CD4-positive, alpha-beta T cell (primary cell): ENCODE measurements around the gene SEMA4D. TPM values are rescaled to one million over a fixed set of nuclear protein-coding genes. Genes with fewer than 3 reads are reported as not detected.

Experiments
- ATAC-seq: fragments of 200-7000 bp; cut with Tn5 transposase; one replicate; pipeline ENCODE4 v1.10.0; 2022; ENCODE audit warnings: mild to moderate bottlenecking; ENCODE audit not compliant: poor library complexity
- CTCF ChIA-PET: fragments of 350-600 bp; sonication (Branson Sonifier 250); formaldehyde crosslinking; loops from one replicate; lab custom pipeline; 2021; ENCODE audit warnings: antibody characterized with exemption, inconsistent platforms; lab: Charles Lee
- POLR2A ChIA-PET: fragments of 350-600 bp; sonication (Branson Sonifier 250); formaldehyde crosslinking; loops from one replicate; lab custom pipeline; 2021; ENCODE audit warnings: antibody characterized with exemption, inconsistent platforms; lab: Charles Lee
- DNase-seq, 14 experiments: peaks; one replicate each; pipeline ENCODE4 v3.0.0-alpha.2; 2013 to 2020; ENCODE audit warnings: mixed read lengths in 2 of 14
- H3K27ac ChIP-seq, 2 donors: one replicate each; pipeline versions ENCODE4 v1.5.1 to v1.7.0; 2013; ENCODE audit warnings: low read length in 2 of 2, low read depth in 1 of 2, mild to moderate bottlenecking in 1 of 2
- H3K27me3 ChIP-seq, 2 experiments: 1 replicate in 1 of 2; 2 replicates in 1 of 2; pipeline versions ENCODE4 v1.6.1 to v1.7.0; 2013; ENCODE audit warnings: low read length in 2 of 2, control low read depth in 1 of 2, mild to moderate bottlenecking in 1 of 2, moderate library complexity in 1 of 2; ENCODE audit not compliant: insufficient read depth in 2 of 2, control insufficient read depth in 1 of 2
- H3K36me3 ChIP-seq: one replicate; pipeline ENCODE4 v1.6.1; 2013; ENCODE audit warnings: low read length, control low read depth; ENCODE audit not compliant: insufficient read depth
- H3K4me1 ChIP-seq: one replicate; pipeline ENCODE4 v1.6.1; 2013; ENCODE audit warnings: low read length, control low read depth; ENCODE audit not compliant: insufficient read depth
- H3K4me3 ChIP-seq: one replicate; pipeline ENCODE4 v1.5.1; 2013; ENCODE audit warnings: mild to moderate bottlenecking, low read length, moderate library complexity
- H3K9me3 ChIP-seq, 2 experiments: 1 replicate in 1 of 2; 2 replicates in 1 of 2; pipeline versions ENCODE4 v1.6.1 to v1.7.0; 2013; ENCODE audit warnings: low read length in 2 of 2, mild to moderate bottlenecking in 2 of 2, control low read depth in 1 of 2, moderate library complexity in 1 of 2; ENCODE audit not compliant: control insufficient read depth in 1 of 2, insufficient read depth in 1 of 2
- H3K27ac Mint-ChIP-seq: one replicate; pipeline ENCODE4 v1.8.0; 2020; ENCODE audit warnings: mixed read lengths
- H3K27me3 Mint-ChIP-seq: one replicate; pipeline ENCODE4 v1.8.0; 2021; ENCODE audit warnings: mixed read lengths
- H3K36me3 Mint-ChIP-seq: one replicate; pipeline ENCODE4 v1.8.0; 2021; ENCODE audit warnings: low read depth, mixed read lengths
- H3K4me1 Mint-ChIP-seq: one replicate; pipeline ENCODE4 v1.8.0; 2021; ENCODE audit warnings: low read depth, mixed read lengths
- H3K4me3 Mint-ChIP-seq: one replicate; pipeline ENCODE4 v1.8.0; 2020; ENCODE audit warnings: mild to moderate bottlenecking, mixed read lengths
- H3K9me3 Mint-ChIP-seq: one replicate; pipeline ENCODE4 v1.8.0; 2020; ENCODE audit warnings: mixed read lengths
- intact Hi-C, 2 experiments: fragments of 100-400 bp; cut with DNase I in 1 of 2; cut with micrococcal nuclease in 1 of 2; formaldehyde crosslinking; loops; one replicate each; pipeline versions ENCODE4 v1.15.1 to v1.9.0; 2023 to 2025; cut with DNase I, micrococcal nuclease
- total RNA-seq, 174 experiments: library from RNA in 2 of 174; stranded (reverse) in 2 of 174; gene quantifications; one replicate each; pipeline ENCODE4 v1.2.3 and lab custom pipeline; 2021 to 2026
- TF ChIP-seq, protein P1 (sequence below): fragments of 200-600 bp; IDR thresholded peaks from one replicate; pipeline ENCODE4 v1.8.0; 2022; ENCODE audit warnings: antibody characterized with exemption, mild to moderate bottlenecking

Gene SEMA4D
- total RNA-seq, 2 experiments from 2014 or later: 399 to 430 TPM

DNA sequence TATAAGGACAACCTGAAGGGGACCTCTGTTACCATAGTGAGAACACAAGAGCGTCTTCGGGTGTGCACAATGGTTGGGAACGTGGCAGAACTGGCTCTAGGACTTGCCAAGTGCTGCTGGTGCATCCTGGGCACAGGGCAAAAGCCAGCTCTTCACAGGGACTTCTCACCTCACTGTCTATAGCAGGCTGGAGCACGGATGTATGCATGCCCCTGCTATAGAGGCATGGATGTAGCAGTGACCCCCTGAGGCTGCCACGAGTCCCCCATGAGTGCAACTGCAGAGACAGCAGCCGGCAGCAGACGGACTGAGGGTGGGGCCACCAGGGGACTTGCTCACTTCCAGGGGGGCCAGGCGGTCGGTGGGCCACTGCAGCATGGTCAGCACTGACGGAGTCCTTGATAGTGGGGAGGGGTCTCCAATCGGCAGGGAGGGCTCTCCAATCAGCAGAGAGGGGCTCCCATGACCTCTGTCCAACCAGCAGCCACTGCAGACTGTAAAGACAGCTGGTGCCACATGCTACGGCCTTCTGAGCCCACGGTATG, 64.9 kb downstream of the SEMA4D start:
- no peak overlapping the region for H3K4me3 ChIP-seq
- H3K4me1 ChIP-seq: peaks cover 100% of the 10 kb centered on the region
- ChIA-PET POLR2A (no interaction called here), CTCF (interaction anchor here (10.2 kb wide), 1 partner anchor 118 kb away, joined by 156 read pairs; no protein-coding TSS in a partner anchor)
- peaks cover 50% of the 10 kb centered on the region for H3K36me3 ChIP-seq
- intact Hi-C loops: no loop called here
- peak overlapping the region in 1 of 2 donors; percentile 25 for H3K27ac ChIP-seq
- peaks cover 97% of the 10 kb centered on the region for H3K4me1 Mint-ChIP-seq
- TF ChIP-seq, protein P1, sequence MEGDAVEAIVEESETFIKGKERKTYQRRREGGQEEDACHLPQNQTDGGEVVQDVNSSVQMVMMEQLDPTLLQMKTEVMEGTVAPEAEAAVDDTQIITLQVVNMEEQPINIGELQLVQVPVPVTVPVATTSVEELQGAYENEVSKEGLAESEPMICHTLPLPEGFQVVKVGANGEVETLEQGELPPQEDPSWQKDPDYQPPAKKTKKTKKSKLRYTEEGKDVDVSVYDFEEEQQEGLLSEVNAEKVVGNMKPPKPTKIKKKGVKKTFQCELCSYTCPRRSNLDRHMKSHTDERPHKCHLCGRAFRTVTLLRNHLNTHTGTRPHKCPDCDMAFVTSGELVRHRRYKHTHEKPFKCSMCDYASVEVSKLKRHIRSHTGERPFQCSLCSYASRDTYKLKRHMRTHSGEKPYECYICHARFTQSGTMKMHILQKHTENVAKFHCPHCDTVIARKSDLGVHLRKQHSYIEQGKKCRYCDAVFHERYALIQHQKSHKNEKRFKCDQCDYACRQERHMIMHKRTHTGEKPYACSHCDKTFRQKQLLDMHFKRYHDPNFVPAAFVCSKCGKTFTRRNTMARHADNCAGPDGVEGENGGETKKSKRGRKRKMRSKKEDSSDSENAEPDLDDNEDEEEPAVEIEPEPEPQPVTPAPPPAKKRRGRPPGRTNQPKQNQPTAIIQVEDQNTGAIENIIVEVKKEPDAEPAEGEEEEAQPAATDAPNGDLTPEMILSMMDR: no peak
- H3K27me3 ChIP-seq: no peaks in the 10 kb centered on the region
- no peaks in the 10 kb centered on the region for H3K9me3 Mint-ChIP-seq
- H3K27ac Mint-ChIP-seq: peak overlapping the region; percentile 96
- no peaks in the 10 kb centered on the region for H3K9me3 ChIP-seq
- DNase-seq (no peak), ATAC-seq (no peak)
- no peak overlapping the region for H3K4me3 Mint-ChIP-seq
- H3K27me3 Mint-ChIP-seq: no peaks in the 10 kb centered on the region
- H3K36me3 Mint-ChIP-seq: peaks cover 69% of the 10 kb centered on the region

DNA sequence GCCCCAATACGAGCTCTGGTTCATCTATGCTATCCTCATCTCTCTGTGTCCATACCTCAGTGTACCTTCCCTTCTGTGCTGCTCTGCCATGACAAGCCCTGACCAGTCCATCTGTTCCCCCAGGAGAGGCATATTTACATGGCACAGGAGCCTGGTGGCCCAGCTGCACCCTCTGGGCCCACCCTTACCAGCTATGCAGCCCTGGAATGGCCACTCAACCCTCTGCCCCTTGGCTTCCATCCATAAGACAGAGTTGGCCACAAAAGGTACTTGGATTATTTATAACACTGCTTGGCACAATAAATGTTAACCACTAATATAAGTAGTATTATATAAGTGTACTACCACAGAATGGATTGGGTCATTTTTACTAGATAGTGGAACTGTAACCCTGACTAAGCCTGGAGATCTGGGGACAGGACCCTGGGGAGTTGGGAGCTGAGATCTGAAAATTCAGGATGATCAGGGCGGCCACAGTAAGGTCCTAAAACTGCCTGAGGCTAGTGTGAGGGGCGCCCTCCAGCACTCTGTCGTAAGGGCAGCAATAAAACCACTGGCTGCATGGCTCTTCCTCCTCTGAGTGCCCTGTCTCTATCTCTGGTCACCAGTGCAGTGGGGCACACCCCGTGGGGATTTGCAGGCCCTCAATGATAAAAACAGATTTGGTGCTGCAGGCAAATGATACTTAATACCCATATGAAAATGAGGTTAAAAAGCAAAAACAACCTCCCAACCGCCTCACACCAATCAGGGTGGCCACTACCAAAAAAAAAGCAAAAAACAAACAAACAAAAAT, 65.8 kb downstream of the SEMA4D start:
- intact Hi-C loops: no loop called here
- Histone ChIP-seq H3K9me3 (no peaks in the 10 kb centered on the region), H3K4me1 (peaks cover 100% of the 10 kb centered on the region), H3K36me3 (peaks cover 50% of the 10 kb centered on the region), H3K27me3 (no peaks in the 10 kb centered on the region), H3K4me3 (no peak overlapping the region), H3K27ac (peak overlapping the region; percentile 34 to 44)
- no peaks in the 10 kb centered on the region for H3K27me3 Mint-ChIP-seq
- ChIA-PET CTCF (interaction anchor here (1.3 to 10.2 kb wide), 2 partner anchors 28 to 118 kb away, joined by 3 to 156 read pairs; no protein-coding TSS in a partner anchor), POLR2A (interaction anchor here (1.2 to 1.5 kb wide), 3 partner anchors 8 to 65 kb away, joined by 3 to 5 read pairs (median 4); no protein-coding TSS in a partner anchor)
- H3K36me3 Mint-ChIP-seq: peaks cover 60% of the 10 kb centered on the region
- H3K4me1 Mint-ChIP-seq: peaks cover 95% of the 10 kb centered on the region
- ATAC-seq (no peak), DNase-seq (no peak)
- no peaks in the 10 kb centered on the region for H3K9me3 Mint-ChIP-seq
- H3K4me3 Mint-ChIP-seq: peak overlapping the region; percentile 3
- TF ChIP-seq, protein P1: no peak
- peak overlapping the region; percentile 96 for H3K27ac Mint-ChIP-seq

- Histone ChIP-seq H3K27me3 (no peaks in the 10 kb centered on the region), H3K4me1 (peaks cover 100% of the 10 kb centered on the region), H3K4me3 (no peak overlapping the region), H3K9me3 (no peaks in the 10 kb centered on the region), H3K27ac (no peak overlapping the region), H3K36me3 (peaks cover 43% of the 10 kb centered on the region)
- H3K36me3 Mint-ChIP-seq: peaks cover 67% of the 10 kb centered on the region
- POLR2A ChIA-PET: interaction anchor here (0.8 to 1.5 kb wide), 4 partner anchors 13 to 66 kb away, joined by 3 to 4 read pairs (median 3); no protein-coding TSS in a partner anchor
- peaks cover 95% of the 10 kb centered on the region for H3K4me1 Mint-ChIP-seq
- TF ChIP-seq, protein P1: no peak
- CTCF ChIA-PET: interaction anchor here (1.3 to 10.2 kb wide), 2 partner anchors 29 to 120 kb away, joined by 3 to 156 read pairs; no protein-coding TSS in a partner anchor
- H3K27me3 Mint-ChIP-seq: no peaks in the 10 kb centered on the region
- no peak overlapping the region for H3K4me3 Mint-ChIP-seq
- H3K27ac Mint-ChIP-seq: peak overlapping the region; percentile 96
- intact Hi-C loops: no loop called here
- DNase-seq: no peak
- no peaks in the 10 kb centered on the region for H3K9me3 Mint-ChIP-seq
- no peak for ATAC-seq
Observed at GRCh38 chr9:89430995-89431394, 66.9 kb downstream of the SEMA4D start.
